ENCODE measurements around the gene PTPRH.

The PTPRH gene

GRCh38 chr19:55245236-55245904 lies 36.1 kb upstream of the PTPRH start:
- no peak for TF ChIP-seq TAF1 (IDR thresholded peaks at IDR 0.05; ENCODE audit: low read depth, low read length)
- no peak for TF ChIP-seq PAX5 (IDR thresholded peaks at IDR 0.05; ENCODE audit: insufficient read depth, low read length, severe bottlenecking)
- no peak for TF ChIP-seq POU2F2 (IDR thresholded peaks at IDR 0.05; ENCODE audit: low read depth, low read length)
- no peak for TF ChIP-seq SPI1 (IDR thresholded peaks at IDR 0.05; ENCODE audit: low read depth, low read length)
- TF ChIP-seq POLR2A (IDR thresholded peaks at IDR 0.05; ENCODE audit: low read depth, low read length), result no peak
- TF ChIP-seq POLR2AphosphoS5 (IDR thresholded peaks at IDR 0.05; ENCODE audit: low read depth, low read length), result no peak
- no peak for FAIRE-seq
- no peak for DNase-seq (ENCODE audit: insufficient read length, low spot score)

- FAIRE-seq (no peak), DNase-seq (ENCODE audit: insufficient read length, low spot score) (no peak)
- TF ChIP-seq POLR2AphosphoS5 (IDR thresholded peaks at IDR 0.05; ENCODE audit: low read depth, low read length), result no peak
Observed at GRCh38 chr19:55244004-55244680, 34.8 kb upstream of the PTPRH start.

- no peak for DNase-seq (ENCODE audit: insufficient read length, low spot score)
Observed at GRCh38 chr19:55242517-55242916, 33.2 kb upstream of the PTPRH start.

GRCh38 chr19:55241935-55242464 lies 32.7 kb upstream of the PTPRH start:
- no peak for FAIRE-seq
- TF ChIP-seq POLR2AphosphoS5 (IDR thresholded peaks at IDR 0.05; ENCODE audit: low read depth, low read length), result no peak
- TF ChIP-seq POLR2A (IDR thresholded peaks at IDR 0.05; ENCODE audit: low read depth, low read length), result no peak
- TF ChIP-seq SPI1 (IDR thresholded peaks at IDR 0.05; ENCODE audit: low read depth, low read length), result no peak
- TF ChIP-seq TAF1 (IDR thresholded peaks at IDR 0.05; ENCODE audit: low read depth, low read length), result no peak
- no peak for TF ChIP-seq POU2F2 (IDR thresholded peaks at IDR 0.05; ENCODE audit: low read depth, low read length)
- TF ChIP-seq PAX5 (IDR thresholded peaks at IDR 0.05; ENCODE audit: insufficient read depth, low read length, severe bottlenecking), result no peak
- no peak for DNase-seq (ENCODE audit: insufficient read length, low spot score)

More at GRCh38 chr19:55242517-55242916, 33.2 kb upstream of the PTPRH start:
- TF ChIP-seq TAF1 (IDR thresholded peaks at IDR 0.05; ENCODE audit: low read depth, low read length), result no peak
- TF ChIP-seq POLR2A (IDR thresholded peaks at IDR 0.05; ENCODE audit: low read depth, low read length), result no peak
- TF ChIP-seq POLR2AphosphoS5 (IDR thresholded peaks at IDR 0.05; ENCODE audit: low read depth, low read length), result no peak
- no peak for TF ChIP-seq PAX5 (IDR thresholded peaks at IDR 0.05; ENCODE audit: insufficient read depth, low read length, severe bottlenecking)
- TF ChIP-seq POU2F2 (IDR thresholded peaks at IDR 0.05; ENCODE audit: low read depth, low read length), result no peak
- TF ChIP-seq SPI1 (IDR thresholded peaks at IDR 0.05; ENCODE audit: low read depth, low read length), result no peak
- no peak for FAIRE-seq

- FAIRE-seq (no peak), DNase-seq (ENCODE audit: insufficient read length, low spot score) (no peak)
- TF ChIP-seq POLR2A (IDR thresholded peaks at IDR 0.05; ENCODE audit: low read depth, low read length), result no peak
- TF ChIP-seq TAF1 (IDR thresholded peaks at IDR 0.05; ENCODE audit: low read depth, low read length), result no peak
- no peak for TF ChIP-seq POU2F2 (IDR thresholded peaks at IDR 0.05; ENCODE audit: low read depth, low read length)
- TF ChIP-seq PAX5 (IDR thresholded peaks at IDR 0.05; ENCODE audit: insufficient read depth, low read length, severe bottlenecking), result no peak
- TF ChIP-seq SPI1 (IDR thresholded peaks at IDR 0.05; ENCODE audit: low read depth, low read length), result no peak
- no peak for TF ChIP-seq POLR2AphosphoS5 (IDR thresholded peaks at IDR 0.05; ENCODE audit: low read depth, low read length)
Observed at GRCh38 chr19:55241143-55241934, 32.0 kb upstream of the PTPRH start.

GRCh38 chr19:55240713-55241020 lies 31.4 kb upstream of the PTPRH start:
- FAIRE-seq, result no peak

GRCh38 chr19:55239004-55239403 lies 29.7 kb upstream of the PTPRH start:
- TF ChIP-seq TAF1 (IDR thresholded peaks at IDR 0.05; ENCODE audit: low read depth, low read length) (no peak), POLR2AphosphoS5 (IDR thresholded peaks at IDR 0.05; ENCODE audit: low read depth, low read length) (no peak), SPI1 (IDR thresholded peaks at IDR 0.05; ENCODE audit: low read depth, low read length) (no peak), PAX5 (IDR thresholded peaks at IDR 0.05; ENCODE audit: insufficient read depth, low read length, severe bottlenecking) (no peak), POU2F2 (IDR thresholded peaks at IDR 0.05; ENCODE audit: low read depth, low read length) (no peak), POLR2A (IDR thresholded peaks at IDR 0.05; ENCODE audit: low read depth, low read length) (no peak)
- FAIRE-seq (no peak), DNase-seq (ENCODE audit: insufficient read length, low spot score) (no peak)

More at GRCh38 chr19:55240713-55241020, 31.4 kb upstream of the PTPRH start:
- no peak for TF ChIP-seq POLR2AphosphoS5 (IDR thresholded peaks at IDR 0.05; ENCODE audit: low read depth, low read length)
- no peak for TF ChIP-seq TAF1 (IDR thresholded peaks at IDR 0.05; ENCODE audit: low read depth, low read length)
- no peak for TF ChIP-seq PAX5 (IDR thresholded peaks at IDR 0.05; ENCODE audit: insufficient read depth, low read length, severe bottlenecking)
- no peak for TF ChIP-seq POLR2A (IDR thresholded peaks at IDR 0.05; ENCODE audit: low read depth, low read length)
- TF ChIP-seq POU2F2 (IDR thresholded peaks at IDR 0.05; ENCODE audit: low read depth, low read length), result no peak
- TF ChIP-seq SPI1 (IDR thresholded peaks at IDR 0.05; ENCODE audit: low read depth, low read length), result no peak
- no peak for DNase-seq (ENCODE audit: insufficient read length, low spot score)

- no peak for FAIRE-seq
Observed at GRCh38 chr19:55238030-55238429, 28.7 kb upstream of the PTPRH start.

GRCh38 chr19:55232986-55233385 lies 23.7 kb upstream of the PTPRH start:
- TF ChIP-seq TAF1 (IDR thresholded peaks at IDR 0.05; ENCODE audit: low read depth, low read length), result no peak
- no peak for TF ChIP-seq PAX5 (IDR thresholded peaks at IDR 0.05; ENCODE audit: insufficient read depth, low read length, severe bottlenecking)
- TF ChIP-seq POLR2AphosphoS5 (IDR thresholded peaks at IDR 0.05; ENCODE audit: low read depth, low read length), result no peak
- no peak for TF ChIP-seq POU2F2 (IDR thresholded peaks at IDR 0.05; ENCODE audit: low read depth, low read length)
- TF ChIP-seq POLR2A (IDR thresholded peaks at IDR 0.05; ENCODE audit: low read depth, low read length), result no peak
- no peak for TF ChIP-seq SPI1 (IDR thresholded peaks at IDR 0.05; ENCODE audit: low read depth, low read length)
- DNase-seq (ENCODE audit: insufficient read length, low spot score), result no peak
- FAIRE-seq, result peak; percentile 51

More at GRCh38 chr19:55238030-55238429, 28.7 kb upstream of the PTPRH start:
- DNase-seq (ENCODE audit: insufficient read length, low spot score), result no peak
- TF ChIP-seq POLR2A (IDR thresholded peaks at IDR 0.05; ENCODE audit: low read depth, low read length) (no peak), POLR2AphosphoS5 (IDR thresholded peaks at IDR 0.05; ENCODE audit: low read depth, low read length) (no peak), SPI1 (IDR thresholded peaks at IDR 0.05; ENCODE audit: low read depth, low read length) (no peak), PAX5 (IDR thresholded peaks at IDR 0.05; ENCODE audit: insufficient read depth, low read length, severe bottlenecking) (no peak), TAF1 (IDR thresholded peaks at IDR 0.05; ENCODE audit: low read depth, low read length) (no peak), POU2F2 (IDR thresholded peaks at IDR 0.05; ENCODE audit: low read depth, low read length) (no peak)
